Lower leg skin (tissue), 3 donors: Measurements from ENCODE around the gene INPP4B.

Experiments
- POLR2A ChIP-seq, 2 donors: fragments of 450-650 bp; IDR thresholded peaks; one replicate each; pipeline ENCODE4 v1.6.1; 2016 to 2017; ENCODE audit warnings: antibody characterized with exemption in 2 of 2, mild to moderate bottlenecking in 1 of 2, moderate library complexity in 1 of 2
- TF ChIP-seq, protein P1 (sequence below), 3 donors: fragments of 450-650 bp; IDR thresholded peaks; one replicate each; pipeline ENCODE4 v1.5.1; 2016; ENCODE audit warnings: antibody characterized with exemption in 3 of 3, mild to moderate bottlenecking in 3 of 3, moderate library complexity in 2 of 3

DNA sequence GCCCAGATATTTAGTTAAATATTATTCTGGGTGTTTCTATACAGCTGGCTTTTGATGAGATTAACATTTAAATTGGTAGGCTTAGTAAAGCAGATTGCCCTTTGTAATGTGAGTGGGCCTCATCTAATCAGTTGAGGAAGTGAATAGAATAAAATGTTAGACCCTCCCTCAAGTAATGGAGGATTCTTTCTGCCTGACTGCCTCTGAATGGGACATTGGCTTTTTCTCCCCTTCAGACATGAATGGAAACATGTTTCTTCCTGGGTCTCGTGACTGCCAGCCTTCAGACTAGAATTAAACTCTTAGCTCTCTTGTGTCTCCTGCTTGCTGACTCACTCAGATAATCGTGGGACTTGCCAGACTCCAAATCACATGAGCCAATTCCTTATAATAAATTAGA is 266.7 kb downstream of the INPP4B start:
- TF ChIP-seq, protein P1, sequence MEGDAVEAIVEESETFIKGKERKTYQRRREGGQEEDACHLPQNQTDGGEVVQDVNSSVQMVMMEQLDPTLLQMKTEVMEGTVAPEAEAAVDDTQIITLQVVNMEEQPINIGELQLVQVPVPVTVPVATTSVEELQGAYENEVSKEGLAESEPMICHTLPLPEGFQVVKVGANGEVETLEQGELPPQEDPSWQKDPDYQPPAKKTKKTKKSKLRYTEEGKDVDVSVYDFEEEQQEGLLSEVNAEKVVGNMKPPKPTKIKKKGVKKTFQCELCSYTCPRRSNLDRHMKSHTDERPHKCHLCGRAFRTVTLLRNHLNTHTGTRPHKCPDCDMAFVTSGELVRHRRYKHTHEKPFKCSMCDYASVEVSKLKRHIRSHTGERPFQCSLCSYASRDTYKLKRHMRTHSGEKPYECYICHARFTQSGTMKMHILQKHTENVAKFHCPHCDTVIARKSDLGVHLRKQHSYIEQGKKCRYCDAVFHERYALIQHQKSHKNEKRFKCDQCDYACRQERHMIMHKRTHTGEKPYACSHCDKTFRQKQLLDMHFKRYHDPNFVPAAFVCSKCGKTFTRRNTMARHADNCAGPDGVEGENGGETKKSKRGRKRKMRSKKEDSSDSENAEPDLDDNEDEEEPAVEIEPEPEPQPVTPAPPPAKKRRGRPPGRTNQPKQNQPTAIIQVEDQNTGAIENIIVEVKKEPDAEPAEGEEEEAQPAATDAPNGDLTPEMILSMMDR (IDR thresholded peaks at IDR 0.05) = no peak
- no peak for TF ChIP-seq POLR2A (IDR thresholded peaks at IDR 0.05)
